Inflammatory macrophage treated with lipopolysaccharide for 1 hour (primary cell): ENCODE results near the gene NEURL2.
"Not testable (repeated sequence)": the region's sequence is repeated elsewhere in the genome, so short reads cannot be mapped to it uniquely, and the experiment has no call there.

ENCODE experiments used
- DNase-seq, 2 donors: peaks; one replicate each; pipeline ENCODE4 v3.0.0-alpha.2; 2020 to 2022

Gene NEURL2

DNA sequence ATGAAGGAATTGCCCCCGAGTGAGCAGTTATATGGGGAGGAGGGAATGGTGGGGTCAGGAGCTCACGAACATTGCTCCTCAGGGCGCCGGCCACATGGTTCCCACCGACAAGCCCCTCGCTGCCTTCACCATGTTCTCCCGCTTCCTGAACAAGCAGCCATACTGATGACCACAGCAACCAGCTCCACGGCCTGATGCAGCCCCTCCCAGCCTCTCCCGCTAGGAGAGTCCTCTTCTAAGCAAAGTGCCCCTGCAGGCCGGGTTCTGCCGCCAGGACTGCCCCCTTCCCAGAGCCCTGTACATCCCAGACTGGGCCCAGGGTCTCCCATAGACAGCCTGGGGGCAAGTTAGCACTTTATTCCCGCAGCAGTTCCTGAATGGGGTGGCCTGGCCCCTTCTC lies 7.3 kb upstream of the NEURL2 start:
- no peak for DNase-seq

DNA sequence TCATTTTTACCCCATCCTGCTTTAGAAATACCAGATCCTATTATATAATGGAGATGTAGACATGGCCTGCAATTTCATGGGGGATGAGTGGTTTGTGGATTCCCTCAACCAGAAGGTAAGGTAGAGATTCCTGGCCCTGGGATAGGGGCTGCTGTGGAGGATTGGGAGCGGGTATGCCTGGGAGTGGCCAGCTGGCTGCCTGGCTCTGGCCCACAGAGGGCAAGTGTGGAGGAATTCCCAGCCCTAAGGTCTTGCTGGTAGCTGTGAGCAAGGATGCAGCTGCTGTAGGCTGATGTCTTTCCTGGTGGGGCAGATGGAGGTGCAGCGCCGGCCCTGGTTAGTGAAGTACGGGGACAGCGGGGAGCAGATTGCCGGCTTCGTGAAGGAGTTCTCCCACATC lies 6.7 kb upstream of the NEURL2 start:
- DNase-seq, result no peak

DNA sequence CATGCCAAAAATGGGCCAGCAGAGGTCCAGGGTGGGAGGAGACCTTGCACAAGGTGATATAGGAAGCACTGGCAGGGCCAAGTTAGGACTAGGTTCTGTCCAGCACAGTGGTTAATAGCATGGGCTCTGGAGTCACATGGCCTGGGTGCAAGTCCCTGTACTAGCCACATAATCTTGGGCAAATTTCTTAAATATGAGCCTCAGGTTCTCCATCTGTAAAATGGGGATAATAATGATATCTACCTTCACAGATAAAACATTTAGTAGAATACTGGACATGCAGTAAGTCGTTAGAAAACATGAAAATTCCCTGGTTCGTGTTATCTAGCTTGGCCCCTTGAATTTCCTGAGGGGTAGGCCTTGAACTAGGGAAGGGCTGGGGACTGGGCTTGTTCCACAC lies 6.3 kb upstream of the NEURL2 start:
- no peak for DNase-seq

DNA sequence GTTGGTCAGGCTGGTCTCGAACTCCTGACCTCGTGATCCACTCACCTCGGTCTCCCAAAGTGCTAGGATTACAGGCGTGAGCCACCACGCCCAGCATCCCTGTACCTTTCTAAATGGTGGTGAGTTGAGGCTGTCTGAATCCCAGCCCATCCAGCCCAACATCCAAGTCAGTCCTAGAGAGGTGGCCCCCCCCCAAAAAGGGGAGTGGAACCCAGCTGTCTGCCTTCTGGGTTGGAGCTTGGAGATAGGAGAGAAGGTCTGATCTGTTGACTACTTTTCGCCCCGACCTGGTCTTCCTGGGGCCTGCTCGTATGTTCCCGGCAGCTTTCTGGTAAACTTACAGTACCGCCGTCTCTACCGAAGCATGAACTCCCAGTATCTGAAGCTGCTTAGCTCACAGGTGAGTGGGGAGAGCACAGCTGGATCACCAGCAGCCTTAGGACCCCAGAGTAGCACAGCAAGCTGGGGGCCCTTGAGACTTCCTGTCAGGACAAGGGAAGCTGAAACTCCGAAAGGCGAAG lies 5.7 kb upstream of the NEURL2 start:
- DNase-seq, result no peak

DNA sequence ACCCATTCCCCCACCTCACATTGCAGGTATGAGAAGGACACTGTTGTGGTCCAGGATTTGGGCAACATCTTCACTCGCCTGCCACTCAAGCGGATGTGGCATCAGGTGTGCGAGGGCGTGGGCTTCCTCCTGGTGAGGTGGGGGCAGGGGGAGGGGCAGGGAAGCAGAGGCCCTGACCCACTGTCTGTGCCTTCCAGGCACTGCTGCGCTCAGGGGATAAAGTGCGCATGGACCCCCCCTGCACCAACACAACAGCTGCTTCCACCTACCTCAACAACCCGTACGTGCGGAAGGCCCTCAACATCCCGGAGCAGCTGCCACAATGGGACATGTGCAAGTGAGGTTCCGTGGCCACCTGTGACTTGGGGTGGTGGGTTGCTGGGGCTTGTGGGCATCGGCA lies 3.8 kb upstream of the NEURL2 start:
- no peak for DNase-seq

DNA sequence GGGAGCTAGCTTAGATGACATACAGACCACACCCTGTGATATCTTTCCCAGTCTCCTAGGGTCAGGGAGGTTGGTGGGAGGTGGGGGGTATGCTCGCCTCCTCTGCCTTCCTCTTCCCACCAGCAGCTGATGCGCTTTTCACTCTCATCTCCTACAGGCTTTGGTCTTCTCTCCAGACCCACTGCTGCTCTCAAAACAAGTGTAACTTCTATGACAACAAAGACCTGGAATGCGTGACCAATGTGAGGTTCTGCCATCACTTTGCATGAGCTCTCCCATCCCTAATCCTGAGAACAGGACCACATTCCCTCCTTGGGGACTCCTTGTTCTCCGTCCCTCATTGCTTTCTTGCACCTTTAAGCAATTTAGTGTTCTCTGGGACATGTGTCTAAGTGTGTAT lies 2.8 kb upstream of the NEURL2 start:
- DNase-seq, result no peak

DNA sequence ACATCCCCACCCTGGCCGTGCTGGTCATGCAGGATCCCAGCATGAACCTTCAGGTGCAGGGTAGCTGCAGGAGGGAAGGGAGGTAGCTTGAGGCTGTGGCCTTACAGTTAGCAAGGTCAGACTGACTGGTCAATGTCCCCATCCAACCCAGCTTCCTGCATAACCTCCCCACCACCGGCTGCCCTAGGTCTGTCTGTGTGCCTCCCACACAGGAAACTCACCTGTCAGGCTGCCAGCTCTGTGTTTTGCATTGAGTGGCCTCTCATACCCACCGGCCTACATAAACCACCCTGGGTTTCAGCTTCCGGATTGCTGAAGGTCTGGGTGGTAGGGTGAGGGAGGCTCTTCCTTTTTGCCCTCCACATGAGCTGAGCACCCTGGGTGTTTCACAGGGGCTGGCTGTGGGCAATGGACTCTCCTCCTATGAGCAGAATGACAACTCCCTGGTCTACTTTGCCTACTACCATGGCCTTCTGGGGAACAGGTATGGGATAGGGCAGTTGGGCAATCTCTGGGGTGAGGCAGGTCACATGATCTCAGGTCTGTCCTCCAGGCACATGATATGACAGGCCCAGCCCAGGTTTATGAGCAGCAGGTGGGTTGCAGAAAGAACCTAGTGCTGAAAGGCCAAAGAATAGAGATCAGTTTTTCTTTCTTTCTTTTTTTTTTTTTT lies 2.0 kb upstream of the NEURL2 start:
- no peak for DNase-seq

DNA sequence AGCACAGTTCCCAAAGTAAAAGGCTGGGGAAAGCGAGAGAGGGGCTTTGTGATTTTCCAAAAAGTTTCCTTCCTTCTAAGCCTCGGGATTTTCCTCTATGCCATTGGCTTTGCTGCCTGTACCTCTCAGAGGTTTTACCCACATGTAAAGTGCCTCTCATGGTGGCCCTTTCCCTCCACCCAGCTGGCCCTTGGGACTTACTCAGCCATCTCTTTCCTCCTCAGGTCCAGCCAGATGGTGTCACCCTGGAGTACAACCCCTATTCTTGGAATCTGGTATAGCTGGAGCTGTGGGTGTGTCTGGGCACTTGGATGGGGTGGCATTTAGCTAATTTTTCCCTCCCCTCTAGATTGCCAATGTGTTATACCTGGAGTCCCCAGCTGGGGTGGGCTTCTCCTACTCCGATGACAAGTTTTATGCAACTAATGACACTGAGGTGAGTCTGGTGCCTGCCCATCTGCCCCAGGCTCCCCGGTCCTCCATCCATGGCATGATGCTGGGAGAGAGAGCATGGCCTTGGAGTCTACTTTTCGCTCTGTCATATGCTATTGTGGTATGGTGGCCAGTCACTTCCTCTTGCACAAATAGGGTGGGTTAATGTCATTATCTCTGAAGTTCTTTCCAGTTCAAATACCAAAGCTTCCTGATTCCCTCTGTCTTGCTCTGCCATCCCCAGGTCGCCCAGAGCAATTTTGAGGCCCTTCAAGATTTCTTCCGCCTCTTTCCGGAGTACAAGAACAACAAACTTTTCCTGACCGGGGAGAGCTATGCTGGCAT lies 1.2 kb upstream of the NEURL2 start:
- peak; percentile 29 to 32 for DNase-seq

DNA sequence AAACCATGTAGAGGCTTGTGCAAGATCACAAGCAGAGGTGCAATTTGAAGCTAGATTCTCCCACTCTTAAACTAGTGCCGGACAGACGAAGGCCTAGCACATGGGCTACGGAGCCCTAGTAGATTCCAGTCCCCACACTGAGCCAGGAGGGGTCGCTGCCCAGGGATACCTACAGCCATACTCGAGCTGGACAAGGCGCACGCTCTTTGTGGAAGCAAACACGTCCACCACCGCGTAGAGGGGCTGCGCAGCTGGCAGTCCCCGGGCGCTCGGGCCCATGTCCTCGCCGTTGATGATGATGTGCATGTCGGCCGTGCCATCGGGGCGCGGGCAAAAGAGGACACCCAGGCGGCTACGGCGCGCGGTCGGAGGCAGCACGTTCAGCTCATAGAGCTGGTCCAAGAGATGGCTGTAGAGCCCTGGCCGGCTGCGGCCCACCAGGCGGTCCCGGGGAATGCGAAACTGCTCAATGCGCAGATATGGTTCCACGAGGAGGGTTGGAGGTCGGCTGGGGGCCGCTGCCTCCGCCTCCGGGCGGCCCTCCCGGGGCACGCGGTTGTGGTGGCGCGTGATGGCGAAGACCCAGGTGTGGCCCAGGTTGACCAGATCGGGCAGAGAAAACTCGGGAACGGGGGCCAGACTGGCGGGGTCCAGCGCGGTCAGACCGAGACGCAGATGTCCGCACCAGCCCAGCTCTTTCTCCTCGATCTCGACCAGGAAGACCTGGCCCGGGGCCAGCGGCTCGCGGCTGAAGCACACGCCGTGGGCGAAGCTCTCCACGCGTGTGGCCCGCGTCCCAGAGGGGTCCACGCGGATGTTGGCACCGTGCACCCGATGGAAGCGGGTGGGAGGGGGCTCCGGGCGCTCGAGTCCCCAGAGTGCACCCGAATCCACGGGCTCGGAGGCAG lies 677 bp downstream of the NEURL2 start:
- DNase-seq, result peak; percentile 56 to 81

DNA sequence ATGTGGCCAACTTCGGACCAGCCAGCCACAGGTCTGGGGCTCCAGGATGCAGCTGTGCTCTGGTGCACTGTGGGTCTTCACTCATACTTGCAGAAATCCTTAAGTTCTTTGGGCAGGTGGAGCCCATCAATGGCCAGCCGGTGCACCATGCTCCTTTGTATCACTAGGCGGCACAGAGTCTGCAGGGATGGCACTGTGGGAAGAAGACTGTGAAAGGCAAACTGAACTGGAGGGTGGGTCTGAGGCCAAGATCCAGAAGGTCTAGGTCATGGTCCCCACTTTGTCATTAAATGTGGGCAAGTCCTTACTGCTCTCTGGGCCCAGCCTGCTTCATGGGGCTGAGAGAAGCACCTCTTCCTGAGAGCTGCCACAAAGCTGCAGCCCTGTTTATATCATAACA lies 2.3 kb downstream of the NEURL2 start:
- no peak for DNase-seq

DNA sequence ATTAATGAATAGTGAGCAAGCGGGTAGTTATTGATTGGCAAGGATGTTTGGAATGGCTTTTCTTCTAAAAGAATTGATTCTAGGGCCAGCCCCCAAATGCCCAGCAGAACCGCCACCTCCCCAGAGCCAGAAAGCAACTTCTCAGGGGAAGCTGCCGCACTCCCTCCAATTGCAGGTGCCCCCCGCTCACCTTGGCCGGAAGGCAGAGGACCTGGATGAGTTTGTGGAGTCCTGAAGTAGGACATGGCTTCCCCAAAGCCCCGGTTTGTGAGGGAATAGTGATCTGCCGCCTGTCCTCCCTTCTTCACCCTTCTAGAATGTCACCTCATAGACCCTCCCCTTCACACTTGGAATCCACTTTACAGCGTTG lies 3.7 kb downstream of the NEURL2 start, which contains the start of gene SPATA25:
Gene SPATA25, minus strand, starts transcription at position 277 of the 370 bp plus-strand sequence. Its CDS starts 32 bp downstream, at position 245.
- no peak for DNase-seq

DNA sequence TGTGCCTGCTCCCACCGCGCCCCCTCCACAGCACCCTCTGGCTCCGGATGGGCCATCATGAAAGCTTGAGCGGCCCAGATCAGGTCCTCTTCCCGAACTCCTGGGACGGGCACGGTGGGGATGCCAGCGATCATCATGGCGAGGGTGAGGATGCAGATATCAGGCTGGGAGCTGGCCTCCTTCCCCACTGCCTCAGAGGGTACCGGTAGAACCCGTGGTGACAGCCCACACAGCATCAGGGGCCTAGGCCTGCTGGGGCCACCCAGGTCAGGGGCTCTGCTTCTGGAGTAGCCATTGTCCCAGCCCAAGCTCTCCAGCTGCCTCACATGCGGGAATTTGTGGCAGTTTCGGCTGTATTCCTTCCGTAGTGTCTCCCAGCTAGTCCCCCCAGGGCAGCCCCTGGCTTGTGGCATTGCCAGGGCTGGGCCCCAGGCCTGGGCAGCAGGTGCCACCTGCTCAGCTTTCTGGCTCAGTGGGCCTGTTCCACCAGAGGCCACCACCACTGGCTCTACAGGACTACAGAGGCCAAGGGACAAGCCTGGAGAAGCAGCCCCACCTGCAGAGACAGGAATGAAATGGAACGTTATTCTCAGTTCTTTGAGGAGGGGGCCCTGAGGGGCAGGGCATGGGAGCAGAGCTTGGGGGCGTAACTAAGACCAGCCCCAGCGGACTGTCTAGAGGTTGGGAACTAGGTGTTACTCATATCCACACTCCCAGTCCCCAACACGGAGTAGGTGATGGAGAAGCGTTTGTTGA lies 4.2 kb downstream of the NEURL2 start:
- DNase-seq, result no peak

DNA sequence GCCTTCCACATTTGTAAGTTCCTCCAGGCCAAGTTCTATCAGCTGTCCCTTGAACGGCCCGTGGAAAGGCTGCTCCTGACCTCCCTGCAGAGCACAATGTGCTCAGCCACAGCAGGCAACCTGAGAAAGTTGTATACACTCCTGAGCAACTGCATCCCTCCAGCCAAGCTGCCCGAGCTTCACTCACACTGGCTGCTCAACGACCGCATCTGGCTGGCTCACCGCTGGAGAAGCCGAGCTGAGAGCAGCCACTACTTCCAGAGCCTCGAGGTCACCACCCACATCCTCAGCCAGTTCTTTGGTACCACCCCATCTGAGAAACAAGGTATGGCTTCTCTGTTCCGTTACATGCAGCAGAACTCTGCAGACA lies 7.9 kb downstream of the NEURL2 start:
- no peak for DNase-seq

DNA sequence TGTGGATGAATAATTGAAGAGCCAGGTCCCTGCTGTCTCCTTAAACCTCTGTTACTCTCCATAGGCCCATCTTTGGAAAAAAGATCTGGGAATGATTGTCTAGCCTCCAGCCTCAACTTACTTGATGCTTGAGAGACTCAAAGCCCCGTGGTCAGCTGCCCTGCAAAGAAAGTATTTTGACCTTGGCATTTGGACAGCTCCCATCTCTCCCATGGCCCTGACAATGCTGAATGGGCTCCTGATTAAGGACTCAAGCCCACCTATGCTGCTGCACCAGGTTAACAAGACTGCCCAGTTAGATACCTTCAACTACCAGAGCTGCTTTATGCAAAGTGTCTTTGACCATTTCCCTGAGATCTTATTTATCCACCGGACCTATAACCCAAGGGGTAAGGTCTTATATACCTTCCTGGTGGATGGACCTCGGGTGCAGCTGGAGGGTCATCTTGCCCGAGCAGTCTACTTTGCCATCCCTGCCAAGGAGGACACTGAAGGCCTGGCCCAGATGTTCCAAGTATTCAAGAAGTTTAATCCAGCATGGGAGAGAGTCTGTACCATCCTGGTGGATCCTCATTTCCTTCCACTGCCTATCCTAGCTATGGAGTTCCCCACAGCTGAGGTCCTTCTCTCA lies 8.4 kb downstream of the NEURL2 start:
- no peak for DNase-seq

DNA sequence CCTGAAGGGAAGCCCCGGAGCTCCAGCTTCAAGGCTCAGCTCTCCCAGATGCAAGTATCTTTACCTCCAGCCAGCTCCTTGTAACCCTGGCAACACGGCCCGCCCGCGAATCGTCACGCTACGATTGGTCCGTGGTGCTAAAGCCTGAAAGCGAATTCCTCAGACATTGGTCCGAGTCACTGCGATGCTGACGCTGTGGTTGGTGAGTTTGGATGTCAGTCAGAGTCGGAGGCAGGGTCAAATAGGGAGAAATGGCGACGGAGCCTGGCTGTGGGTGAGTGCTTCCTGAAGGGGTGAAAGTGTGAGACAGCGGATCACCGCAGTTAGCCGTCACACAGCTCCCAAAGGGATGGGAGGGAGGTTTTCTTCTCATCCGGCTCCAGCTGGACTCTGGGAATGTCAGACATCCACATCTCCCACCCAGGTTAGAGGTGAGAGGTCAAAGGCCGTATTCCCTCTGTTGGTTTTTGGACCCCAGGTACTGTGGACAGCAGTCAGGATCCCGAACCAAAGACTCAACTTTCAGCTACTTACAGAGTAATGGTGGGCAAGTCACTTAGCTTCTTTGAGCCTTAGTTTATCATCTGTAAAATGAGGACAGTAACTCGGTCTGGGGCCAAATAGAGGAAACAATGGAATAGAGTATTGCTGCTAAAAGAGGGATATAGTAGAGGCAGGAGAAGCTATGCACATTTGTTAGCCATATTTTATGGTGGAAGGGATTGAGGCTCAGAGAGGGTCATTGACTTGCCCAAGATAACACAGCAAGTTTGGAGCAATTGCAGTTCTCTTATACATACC lies 9.8 kb downstream of the NEURL2 start, which contains the start of gene ZSWIM1:
Gene ZSWIM1, plus strand, starts transcription at position 240 of the 801 bp plus-strand sequence. CDS start 1,366 bp downstream, outside the sequence.
- DNase-seq, result peak; percentile 99 to 100

DNA sequence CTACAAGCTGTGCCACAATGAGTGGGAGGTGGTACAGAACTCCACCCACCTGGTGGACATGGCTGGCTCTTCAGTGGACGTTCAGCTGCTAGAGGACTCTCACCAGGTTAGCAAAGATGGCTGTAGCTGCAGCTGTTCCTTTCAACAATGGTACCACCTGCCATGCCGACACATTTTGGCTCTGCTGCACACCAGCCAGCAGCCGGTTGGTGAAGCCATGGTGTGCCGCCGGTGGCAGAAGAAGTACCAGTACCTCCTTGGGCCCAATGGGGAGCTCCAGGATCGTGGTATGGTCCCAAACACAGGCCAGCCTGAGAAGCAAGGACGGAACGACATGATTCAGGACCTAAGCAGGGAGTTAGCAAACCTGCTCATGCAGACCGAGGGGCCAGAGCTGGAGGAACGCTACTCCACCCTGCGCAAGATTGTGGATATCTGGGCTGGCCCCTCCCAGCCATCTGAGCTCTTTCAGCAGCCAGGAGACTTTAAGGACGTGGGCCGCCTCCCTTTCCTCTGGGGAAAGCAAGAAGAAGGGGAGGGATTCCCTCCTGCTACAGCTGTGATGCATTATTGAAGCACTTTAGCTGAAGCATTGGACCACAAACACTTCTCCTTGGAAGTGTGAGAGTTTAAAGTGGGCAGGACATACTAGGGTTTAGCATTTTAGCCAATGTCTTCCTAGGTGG lies 12.8 kb downstream of the NEURL2 start:
- no peak for DNase-seq

DNA sequence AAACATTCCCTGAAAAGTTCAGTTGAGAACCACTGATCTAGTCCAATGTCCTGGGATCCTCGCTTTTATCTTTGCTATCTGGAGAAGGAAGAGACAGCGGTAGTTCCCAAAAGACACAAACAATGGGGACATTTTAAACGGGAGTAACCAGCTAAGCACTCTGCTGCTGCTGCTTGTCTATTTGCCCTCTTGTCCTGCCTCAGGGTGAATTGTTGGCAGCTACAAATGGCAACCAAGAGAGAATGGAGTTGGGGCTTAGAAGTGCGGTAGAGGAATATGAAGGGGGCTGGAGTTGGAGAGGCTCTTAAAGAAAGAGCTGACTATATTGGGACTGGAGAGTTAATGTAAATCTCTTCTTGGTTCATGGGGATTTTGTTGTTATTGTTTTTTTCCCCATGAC lies 16.4 kb downstream of the NEURL2 start:
- no peak for DNase-seq

DNA sequence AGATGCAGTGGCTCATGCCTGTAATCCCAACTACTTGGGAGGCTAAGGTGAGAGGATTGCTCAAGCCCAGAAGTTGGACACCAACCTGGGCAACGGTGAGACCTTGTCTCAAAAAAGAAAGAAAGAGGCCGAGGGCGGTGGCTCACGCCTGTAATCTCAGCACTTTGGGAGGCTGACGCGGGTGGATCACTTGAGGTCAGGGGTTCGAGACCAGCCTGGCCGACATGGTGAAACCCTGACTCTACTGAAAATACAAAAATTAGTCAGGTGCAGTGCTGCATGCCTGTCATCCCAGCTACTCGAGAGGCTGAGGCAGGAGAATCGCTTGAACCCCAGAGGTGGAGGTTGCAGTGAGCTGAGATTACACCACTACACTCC lies 16.9 kb downstream of the NEURL2 start:
- not testable (repeated sequence) for DNase-seq

DNA sequence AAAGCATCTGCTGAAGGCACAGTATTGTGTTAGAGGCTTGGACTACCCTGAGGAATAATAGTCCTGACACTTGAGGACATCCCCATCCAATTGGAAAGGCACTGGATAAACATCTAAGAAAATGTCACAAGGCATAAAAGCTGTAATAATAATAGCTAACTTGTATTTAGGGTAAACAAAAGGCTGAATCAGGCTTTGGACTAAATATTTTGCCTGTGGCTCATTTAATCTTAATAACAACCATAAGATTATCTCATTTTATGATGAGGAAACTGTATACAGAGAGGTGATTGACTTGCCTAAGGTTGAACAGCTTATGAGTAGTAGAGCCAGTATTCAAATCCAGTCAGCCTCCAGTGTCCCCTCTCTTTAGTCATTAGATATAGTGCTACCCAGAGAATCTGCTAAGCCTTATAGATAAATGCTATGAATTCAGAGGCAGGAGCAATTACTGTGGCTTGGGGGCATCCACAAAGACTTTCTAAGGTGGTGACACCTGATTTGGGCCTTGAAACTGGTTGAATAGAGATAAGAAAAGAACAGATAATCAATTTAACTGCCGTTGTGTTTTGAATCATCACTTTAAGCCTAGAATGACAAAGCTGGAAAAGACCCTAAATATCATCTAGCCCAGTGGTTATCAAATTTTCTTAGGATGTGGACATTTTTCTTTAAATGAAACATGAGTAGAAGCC lies 17.5 kb downstream of the NEURL2 start:
- no peak for DNase-seq

DNA sequence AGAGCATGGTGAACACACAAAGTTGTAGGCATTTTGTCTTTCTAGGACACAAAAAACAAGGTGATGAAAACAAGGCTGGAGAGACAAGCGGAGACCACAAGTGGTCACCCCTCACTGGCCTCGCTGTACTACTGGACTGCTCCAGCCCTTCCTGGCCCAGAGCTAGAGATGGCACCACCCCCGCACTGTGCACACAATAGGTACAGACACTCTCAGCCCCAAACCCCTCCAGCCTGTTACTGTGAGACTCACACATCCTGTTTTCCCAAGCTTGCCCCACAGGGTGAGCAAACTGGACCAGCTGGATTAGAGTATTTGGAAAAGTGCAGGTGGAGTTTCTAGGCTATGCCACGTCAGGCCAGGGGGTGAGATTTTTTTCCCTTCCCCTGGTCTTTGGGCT lies 18.4 kb downstream of the NEURL2 start:
- DNase-seq, result no peak
